EL (cell line): ENCODE measurements around the gene ZNF468.
"Not testable (repeated sequence)": the region's sequence is repeated elsewhere in the genome, so short reads cannot be mapped to it uniquely, and the experiment has no call there.

Source experiments
- DNase-seq: peaks from one replicate; pipeline ENCODE4 v3.0.0-alpha.2; 2016

The ZNF468 gene

DNA sequence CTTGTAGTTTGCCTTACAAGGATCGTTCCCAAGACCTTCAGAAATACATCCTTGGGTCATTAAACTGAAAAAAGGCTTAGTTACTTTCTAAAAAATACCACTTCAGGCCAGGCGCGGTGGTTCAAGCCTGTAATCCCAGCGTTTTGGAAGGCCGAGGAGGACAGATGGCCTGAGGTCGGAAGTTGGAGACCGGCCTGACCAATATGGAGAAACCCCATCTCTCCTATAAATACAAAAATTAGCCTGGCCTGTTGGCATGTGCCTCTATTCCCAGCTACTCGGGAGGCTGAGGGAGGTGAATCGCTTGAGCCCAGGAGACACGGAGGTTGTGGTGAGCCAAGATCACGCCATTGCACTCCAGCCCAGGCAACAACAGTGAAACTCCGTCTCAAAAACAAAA is 33.7 kb downstream of the ZNF468 start:
- no peak for DNase-seq

DNA sequence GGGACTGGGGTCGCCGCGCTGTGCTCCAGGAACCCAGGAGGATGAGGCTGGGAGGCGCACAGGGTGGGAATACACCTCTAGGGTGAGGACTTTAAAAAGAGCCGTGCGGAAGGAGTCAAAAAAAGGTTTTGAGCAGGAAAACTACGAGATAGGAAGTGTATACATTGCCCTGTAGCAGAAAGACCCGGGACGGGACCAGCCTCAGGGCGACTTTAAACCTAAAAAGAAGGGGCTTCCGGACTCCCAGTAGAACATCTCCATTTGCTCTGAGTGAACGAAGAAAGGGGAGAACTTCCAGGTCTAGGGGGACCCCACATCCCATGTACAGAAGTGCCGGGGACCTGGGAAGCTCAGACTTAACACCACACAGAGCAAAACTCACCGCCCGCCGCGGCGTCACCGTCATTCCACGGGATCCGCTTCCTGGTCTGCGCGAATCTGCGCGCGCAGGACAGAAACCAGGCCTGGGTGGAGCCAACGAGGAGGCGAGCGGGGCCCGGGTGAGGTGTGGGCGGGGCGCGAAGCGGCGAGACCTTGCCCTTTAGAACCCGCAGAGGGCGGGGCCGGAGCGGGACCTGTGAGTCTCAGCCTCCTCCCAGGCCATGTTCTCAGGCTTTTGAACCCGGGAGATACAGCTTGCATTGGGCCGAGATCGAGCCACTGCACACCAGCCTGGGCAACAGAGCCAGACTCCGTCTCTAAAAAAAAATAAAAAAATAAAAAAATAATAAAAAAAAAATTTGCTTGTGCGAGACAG is 36.0 kb downstream of the ZNF468 start, which contains the start of gene ZNF28:
TSS of gene ZNF28 (minus strand) at position 430 of the 757 bp plus-strand sequence. CDS start 3,675 bp downstream, outside the sequence.
- peak; percentile 64 for DNase-seq

DNA sequence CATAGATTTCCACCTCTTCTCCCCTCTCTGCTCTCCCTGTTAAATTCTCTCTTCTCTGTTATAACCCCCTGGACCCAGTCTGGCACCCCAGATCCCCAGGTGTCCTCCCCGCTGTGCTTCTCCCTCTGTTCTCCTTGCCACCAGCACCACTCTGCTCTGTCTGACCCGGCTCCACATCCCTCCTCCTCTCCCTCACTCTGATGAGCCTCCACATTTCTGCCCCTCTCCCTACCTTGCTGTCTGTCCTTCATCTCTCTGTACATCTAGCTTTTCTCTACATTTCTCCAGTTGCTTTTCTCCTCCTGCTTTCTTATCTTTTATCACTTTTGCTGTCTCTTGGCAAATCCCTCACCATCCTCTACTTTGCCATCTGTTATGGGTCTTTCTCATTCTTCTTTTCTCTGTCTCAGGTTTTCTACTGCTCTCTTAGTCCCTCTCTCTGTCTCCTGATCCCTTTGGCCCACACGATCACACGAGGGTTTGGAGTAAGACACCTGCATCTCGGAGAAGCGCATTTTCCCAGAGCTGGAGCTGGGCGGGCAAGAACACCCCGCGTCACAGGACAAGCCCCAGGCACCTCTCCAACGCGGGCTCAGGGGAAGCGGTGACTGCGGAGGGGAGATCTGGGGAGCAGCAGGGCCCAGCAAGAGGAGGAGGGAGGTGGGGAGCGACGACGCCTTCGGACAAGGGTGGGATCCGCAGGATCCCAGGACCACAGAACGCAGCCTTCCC is 36.8 kb downstream of the ZNF468 start:
- peak; percentile 45 for DNase-seq

DNA sequence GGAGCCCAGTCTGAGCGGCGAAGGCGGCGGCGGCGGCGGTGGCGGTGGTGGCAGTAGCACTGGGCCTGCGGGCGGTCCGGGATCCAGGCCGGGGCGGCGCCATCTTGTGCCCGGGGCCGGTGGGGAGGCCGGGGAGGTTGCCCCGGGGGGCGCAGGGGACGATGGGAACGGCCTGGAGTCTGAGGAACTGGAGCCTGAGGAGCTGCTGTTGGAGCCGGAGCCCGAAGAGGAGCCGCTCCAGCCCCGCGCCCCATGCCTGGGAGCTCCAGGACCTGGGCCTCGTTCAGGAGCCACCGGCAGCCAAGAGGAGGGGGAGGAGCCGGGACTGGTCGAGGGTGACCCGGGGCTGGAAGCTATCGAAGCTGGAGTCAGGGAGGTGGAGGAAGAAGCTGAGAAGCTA is 47.6 kb downstream of the ZNF468 start:
- DNase-seq: no peak

DNA sequence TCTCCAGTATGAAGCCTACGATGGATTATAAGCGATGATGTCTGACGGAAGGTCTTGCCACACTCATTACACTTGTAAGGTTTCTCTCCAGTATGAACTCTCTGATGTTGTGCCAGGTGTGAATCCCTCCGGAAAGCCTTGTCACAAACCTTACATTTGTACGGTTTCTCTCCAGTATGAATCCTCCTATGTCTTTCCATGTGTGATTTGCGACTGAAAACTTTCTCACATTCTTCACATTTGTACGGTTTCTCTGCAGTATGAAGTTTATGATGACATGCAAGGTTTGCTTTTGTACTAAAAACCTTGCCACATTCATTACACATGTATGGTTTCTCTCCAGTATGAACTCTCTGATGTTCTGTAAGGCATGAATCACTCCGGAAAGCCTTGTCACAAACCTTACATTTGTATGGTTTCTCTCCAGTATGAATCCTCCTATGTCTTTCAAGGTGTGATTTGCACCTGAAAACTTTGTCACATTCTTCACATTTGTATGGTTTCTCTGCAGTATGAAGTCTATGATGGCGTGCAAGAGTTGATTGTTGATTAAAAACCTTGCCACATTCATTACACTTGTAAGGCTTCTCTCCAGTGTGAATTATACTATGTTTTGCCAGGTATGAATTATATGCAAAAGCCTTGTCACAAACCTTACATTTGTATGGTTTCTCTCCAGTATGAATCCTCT is 57.3 kb downstream of the ZNF468 start:
- not testable (repeated sequence) for DNase-seq

DNA sequence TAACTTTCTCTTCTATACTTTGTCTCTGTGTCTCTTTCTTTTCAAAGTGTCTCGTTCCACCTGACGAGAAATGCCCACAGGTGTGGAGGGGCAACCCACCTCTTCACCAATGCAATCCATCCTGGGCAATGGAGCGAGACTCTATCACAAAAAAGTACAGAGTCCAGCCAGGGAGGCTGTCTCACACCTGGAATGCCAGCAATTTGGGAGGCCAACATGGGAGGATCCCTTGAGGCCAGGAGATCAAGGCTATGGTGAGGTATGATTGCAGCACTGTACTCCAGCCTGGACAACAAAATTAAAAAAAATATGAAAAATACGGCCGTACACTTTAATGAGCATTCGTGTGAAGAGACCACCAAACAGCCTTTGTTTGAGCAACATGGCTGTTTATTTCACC is 68.0 kb downstream of the ZNF468 start:
- no peak for DNase-seq
